ENCODE results near the gene HCAR1.
"Not testable (repeated sequence)": the region's sequence is repeated elsewhere in the genome, so short reads cannot be mapped to it uniquely, and the experiment has no call there.

HCAR1 gene

GRCh38 chr12:122721057-122721545 lies 9.5 kb downstream of the HCAR1 start:
- no peak for DNase-seq (ENCODE audit: low spot score)

GRCh38 chr12:122716658-122717057 lies 14.0 kb downstream of the HCAR1 start, which contains the start of gene HCAR3:
TSS of gene HCAR3 (minus strand) at chr12:122716811. CDS start at chr12:122716737, 74 bp downstream.
- not testable (repeated sequence) for DNase-seq (ENCODE audit: low spot score)

GRCh38 chr12:122715211-122715610 lies 15.4 kb downstream of the HCAR1 start:
- DNase-seq (ENCODE audit: low spot score): not testable (repeated sequence)

- not testable (repeated sequence) for DNase-seq (ENCODE audit: low spot score)
Measured at GRCh38 chr12:122713491-122714188, 17.0 kb downstream of the HCAR1 start.

- not testable (repeated sequence) for DNase-seq (ENCODE audit: low spot score)
Measured at GRCh38 chr12:122711266-122711665, 19.4 kb downstream of the HCAR1 start.

GRCh38 chr12:122710341-122710740 lies 20.3 kb downstream of the HCAR1 start:
- DNase-seq (ENCODE audit: low spot score): not testable (repeated sequence)

- DNase-seq (ENCODE audit: low spot score): not testable (repeated sequence)
Measured at GRCh38 chr12:122709287-122709686, 21.4 kb downstream of the HCAR1 start.

GRCh38 chr12:122703841-122704240 lies 26.8 kb downstream of the HCAR1 start:
- DNase-seq (ENCODE audit: low spot score): not testable (repeated sequence)

- not testable (repeated sequence) for DNase-seq (ENCODE audit: low spot score)
Measured at GRCh38 chr12:122702890-122703611, 27.6 kb downstream of the HCAR1 start, which contains the start of gene HCAR2. TSS of gene HCAR2 (minus strand) at chr12:122703357. CDS start at chr12:122703283, 74 bp downstream.

- DNase-seq (ENCODE audit: low spot score): not testable (repeated sequence)
Measured at GRCh38 chr12:122701481-122701880, 29.2 kb downstream of the HCAR1 start.

GRCh38 chr12:122700038-122700710 lies 30.5 kb downstream of the HCAR1 start:
- not testable (repeated sequence) for DNase-seq (ENCODE audit: low spot score)

GRCh38 chr12:122696922-122697321 lies 33.7 kb downstream of the HCAR1 start:
- DNase-seq (ENCODE audit: low spot score): not testable (repeated sequence)

- no peak for DNase-seq (ENCODE audit: low spot score)
Measured at GRCh38 chr12:122691566-122691965, 39.1 kb downstream of the HCAR1 start.

GRCh38 chr12:122688291-122688690 lies 42.4 kb downstream of the HCAR1 start:
- no peak for DNase-seq (ENCODE audit: low spot score)

- no peak for DNase-seq (ENCODE audit: low spot score)
Measured at GRCh38 chr12:122687086-122687485, 43.6 kb downstream of the HCAR1 start.

- DNase-seq (ENCODE audit: low spot score): no peak
Measured at GRCh38 chr12:122686538-122686937, 44.1 kb downstream of the HCAR1 start.

GRCh38 chr12:122684297-122684813 lies 46.3 kb downstream of the HCAR1 start:
- no peak for DNase-seq (ENCODE audit: low spot score)

GRCh38 chr12:122681814-122682213 lies 48.8 kb downstream of the HCAR1 start:
- DNase-seq (ENCODE audit: low spot score): peak; percentile 73

- DNase-seq (ENCODE audit: low spot score): not testable (repeated sequence)
Measured at GRCh38 chr12:122680989-122681388, 49.7 kb downstream of the HCAR1 start.

GRCh38 chr12:122676781-122677180 lies 53.9 kb downstream of the HCAR1 start:
- DNase-seq (ENCODE audit: low spot score): not testable (repeated sequence)
